ENCODE measurements around the gene ANKDD1B. TPM values are rescaled to one million over a fixed set of nuclear protein-coding genes. Genes with fewer than 3 reads are reported as not detected.

Gene ANKDD1B
- polyA plus RNA-seq, 1 donor, result 1.0 TPM

DNA sequence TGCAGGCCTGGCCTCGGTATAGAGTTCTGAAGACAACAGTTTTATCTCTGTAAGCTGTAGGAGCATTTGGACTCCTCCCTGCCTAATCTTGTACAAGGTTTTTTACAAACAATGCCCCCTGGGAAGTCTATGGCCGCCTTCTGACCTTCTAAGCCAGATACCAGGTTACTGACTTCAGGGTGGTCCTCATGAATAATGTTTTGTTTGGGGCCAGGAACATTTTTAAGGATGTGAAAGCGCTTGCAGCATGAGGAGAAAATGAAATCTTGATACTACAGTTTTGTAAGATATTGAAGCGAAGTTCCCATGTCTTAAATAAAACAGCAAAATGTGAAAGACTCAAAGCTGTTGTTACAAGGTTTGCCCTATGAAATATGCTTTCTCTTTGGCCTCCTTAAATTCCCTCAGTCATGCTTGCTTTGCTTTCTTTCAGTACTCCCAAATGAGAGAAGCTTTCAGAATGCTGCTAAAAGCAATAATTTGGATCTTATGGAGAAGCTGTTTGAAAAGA lies 5.2 kb downstream of the ANKDD1B start:
- no peak for DNase-seq (ENCODE audit: low read depth)

DNA sequence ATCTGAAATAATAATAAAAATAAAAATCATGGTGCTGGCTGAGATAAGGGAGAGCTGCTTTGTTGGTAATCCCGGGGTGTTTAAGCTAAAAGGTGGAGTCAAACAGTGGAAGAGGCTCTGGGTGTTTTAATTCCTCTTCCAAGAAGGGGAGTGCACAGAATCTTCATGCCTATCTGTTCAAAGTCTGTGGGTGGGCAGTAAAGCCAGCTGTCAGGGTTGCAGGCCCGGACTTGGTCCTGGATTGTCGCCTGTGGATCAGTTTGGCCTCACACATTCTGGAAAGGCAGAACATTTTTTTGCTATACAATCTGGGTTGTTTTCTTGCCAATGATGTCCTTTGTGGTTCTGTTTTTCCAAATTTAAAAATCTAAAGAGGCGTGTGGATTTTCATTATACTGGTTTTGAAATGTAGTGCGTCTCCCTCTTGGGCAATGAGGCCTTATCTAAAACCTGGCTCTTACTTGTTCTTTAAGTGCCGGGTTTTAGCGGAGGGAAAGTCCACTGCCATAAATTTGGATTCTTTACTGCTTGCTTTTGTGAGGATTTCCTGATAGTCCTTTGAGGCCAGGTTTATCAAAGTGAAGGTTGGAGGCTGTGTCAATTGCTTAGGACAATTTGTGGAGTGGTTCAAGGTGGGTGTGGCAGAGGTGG lies 5.8 kb downstream of the ANKDD1B start:
- DNase-seq (ENCODE audit: low read depth), result no peak

DNA sequence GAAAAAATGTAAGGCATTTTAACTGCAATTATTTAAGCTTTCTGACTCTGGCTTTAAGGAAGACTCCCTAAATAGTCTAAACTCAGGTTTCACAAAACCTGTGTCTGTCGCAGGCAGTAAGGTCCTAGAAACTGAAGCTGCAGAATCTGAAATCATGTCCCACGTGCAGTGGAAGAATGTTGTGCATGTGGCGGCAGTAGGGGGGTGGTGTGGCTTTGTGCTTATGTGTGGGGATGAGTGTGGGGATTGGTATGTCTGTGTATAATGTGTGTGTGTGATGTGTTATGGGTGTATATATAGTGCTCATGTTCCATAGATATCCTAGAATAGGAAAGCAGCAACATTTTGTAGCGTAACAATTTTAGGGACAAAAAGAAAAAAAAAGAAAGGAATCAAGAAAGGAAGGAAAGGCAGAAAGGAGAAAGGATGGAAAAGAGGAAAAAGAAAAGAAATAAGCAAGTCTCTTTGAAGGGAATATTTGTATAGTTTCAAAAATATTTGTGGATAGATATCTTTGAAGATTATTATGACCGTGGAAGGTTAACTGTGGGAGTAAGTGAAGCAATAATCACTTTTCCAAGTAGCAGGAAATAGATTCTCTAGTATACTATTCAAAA lies 6.6 kb downstream of the ANKDD1B start:
- no peak for DNase-seq (ENCODE audit: low read depth)

DNA sequence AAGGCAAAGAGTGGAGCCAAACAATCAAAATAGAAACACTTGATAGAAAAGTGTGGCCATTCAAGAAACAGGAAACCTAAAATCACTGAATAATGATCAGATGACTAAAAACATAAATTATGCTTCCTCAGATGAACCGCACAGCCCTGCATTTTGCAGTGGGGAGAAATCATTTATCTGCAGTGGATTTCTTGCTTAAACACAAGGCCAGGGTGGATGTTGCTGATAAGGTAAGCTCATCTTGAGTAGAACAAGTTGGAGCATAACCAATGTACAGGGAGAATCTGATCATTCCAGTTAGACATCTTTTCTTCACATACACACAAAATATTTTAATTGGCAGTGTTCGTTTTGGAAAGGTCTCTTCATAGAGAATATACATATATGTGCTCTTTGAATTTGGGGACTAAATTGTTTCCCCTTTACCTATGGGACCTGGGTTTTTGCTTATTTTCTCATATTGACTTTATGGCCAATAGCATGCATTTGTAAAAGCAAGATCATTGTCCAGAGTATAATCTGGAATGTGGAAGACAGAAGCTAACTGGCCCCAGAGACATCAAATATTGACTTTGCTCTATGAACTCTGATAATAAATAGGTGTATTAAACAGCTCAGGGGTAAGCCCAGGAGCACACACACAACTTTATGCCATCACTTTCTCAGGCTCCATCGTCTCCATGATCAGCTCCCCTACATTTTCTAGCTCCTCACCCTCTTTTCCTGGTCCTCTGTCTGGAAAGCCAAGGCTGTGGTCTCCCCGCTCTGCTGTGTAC lies 9.1 kb downstream of the ANKDD1B start:
- DNase-seq (ENCODE audit: low read depth), result no peak

DNA sequence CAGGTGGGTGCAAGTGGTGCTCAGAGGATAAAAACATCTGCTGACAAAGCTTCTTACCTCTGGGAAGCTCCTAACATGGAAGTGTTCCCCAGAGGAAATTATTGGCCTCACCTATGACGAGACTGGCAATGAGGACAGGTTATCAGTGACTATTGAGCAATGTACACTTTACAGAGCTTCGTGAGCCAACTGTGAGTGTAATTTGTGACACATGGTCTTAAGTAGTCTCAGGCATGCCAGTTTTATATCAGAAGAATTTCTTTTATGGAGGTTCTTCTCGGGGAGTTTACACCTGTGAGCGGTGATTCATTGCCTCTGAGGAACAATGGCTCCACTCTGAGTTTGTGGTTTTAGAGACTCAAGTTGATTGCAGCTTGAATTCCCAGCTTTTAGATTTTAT lies 11.3 kb downstream of the ANKDD1B start:
- no peak for DNase-seq (ENCODE audit: low read depth)

DNA sequence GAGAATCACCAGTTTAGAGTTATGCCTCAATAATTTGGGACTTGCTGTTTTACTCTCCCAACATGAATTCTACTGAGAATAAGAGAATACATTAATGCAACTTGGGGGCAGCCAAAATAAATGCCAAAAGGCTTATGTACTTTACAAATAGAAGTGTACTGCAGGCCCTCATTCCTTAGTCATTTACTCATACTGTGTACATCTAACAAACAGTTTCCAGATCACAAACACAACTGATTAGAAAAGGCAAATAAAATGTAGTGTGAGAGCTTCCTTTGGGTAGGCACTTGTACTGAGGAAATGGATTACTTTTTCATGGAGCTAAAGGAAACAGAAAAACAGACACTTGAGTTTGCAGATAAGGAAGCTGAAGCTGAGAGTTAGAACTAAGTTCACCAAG lies 12.6 kb downstream of the ANKDD1B start:
- no peak for DNase-seq (ENCODE audit: low read depth)

DNA sequence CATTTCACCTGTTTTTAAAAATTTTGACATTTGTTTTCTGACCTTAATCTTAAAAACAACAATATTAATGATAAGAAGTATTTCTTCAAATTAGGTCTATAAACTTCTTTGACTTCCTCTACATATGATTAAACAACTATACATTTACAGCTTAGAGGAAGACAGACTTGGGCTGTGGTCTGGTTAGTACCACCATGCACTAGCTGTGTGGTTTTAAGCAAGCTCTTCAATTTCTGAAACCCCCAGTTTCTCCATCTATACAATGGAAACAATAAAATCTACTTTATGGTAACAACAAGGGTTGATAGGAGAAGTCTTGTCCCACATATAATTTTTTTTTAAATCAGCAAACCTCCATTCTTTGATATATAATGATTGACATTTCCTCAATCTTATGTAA lies 15.7 kb downstream of the ANKDD1B start:
- DNase-seq (ENCODE audit: low read depth), result no peak

DNA sequence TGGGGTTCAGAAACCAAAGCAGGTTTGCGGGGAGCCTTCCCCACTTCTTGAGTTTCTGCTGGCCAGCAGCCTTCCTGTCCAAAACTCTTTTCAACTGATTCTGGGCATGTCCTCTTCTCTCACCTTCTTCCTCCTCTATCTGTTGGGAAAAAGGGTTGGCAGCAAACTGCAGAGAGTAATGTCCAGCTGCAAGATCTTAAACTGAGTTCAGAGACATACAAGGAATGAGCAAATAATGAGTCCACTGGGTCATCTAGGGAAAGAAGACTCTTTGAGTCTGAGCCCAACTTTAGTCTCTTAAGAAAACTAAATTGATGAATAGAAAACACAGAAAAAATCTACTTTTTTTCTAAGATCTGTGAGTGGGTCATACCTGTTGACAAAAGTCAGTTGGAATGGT lies 16.5 kb downstream of the ANKDD1B start:
- DNase-seq (ENCODE audit: low read depth), result no peak

DNA sequence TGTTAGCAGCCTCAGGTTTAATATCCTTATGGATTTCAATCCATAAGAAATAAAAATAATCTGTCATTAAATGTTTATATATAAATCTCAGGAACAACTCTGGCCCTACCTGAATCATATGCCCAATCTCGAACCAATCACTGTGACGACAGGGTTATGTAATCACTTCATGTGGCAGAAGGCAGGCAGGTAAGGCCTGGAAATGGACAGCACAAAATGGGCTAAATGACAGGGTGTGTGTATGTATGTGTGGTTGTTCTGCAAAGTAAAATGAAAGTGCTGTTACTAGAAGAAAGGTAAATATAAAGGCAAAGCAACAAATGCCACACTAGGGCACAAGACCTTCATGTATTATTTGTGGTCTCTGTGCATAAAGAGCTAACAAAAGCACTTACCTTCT lies 19.6 kb downstream of the ANKDD1B start:
- DNase-seq (ENCODE audit: low read depth), result no peak

DNA sequence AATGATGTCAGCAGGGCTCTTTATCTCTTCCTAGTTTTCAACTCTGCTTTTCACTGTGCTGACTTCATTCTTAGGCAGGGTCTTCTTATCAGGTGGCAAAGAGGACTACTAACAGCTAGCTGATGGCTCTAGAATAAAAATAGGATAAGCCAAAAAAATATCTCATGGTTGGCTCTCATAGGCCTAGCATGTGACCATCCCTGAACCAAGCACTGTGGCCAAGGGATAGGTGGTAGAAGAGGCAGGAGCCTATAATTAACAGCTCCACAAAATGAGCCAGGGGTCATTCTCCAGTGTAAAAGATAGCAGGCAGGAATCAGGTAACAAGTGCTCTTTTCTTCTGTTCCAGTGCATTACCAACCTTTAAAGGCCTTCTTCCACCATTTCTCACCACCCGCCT lies 21.1 kb downstream of the ANKDD1B start:
- no peak for DNase-seq (ENCODE audit: low read depth)

DNA sequence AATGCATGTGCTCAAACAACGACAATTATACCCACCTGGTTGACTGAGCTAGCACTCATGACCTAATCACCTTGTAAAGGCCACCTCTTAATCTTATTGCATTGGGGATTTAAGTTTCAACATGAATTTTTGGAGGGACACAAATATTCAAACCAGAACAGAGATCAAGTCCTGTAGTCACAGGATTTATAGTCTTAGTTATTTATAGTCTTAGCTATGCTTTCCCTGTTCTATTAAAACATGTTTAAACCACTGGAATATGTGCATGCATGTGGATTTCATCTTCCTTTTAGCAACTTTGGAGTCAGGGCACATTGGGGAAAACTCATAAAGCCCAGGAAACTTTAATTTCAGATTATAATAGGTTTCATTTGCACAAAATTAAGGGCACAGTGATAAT lies 26.7 kb downstream of the ANKDD1B start:
- no peak for DNase-seq (ENCODE audit: low read depth)

DNA sequence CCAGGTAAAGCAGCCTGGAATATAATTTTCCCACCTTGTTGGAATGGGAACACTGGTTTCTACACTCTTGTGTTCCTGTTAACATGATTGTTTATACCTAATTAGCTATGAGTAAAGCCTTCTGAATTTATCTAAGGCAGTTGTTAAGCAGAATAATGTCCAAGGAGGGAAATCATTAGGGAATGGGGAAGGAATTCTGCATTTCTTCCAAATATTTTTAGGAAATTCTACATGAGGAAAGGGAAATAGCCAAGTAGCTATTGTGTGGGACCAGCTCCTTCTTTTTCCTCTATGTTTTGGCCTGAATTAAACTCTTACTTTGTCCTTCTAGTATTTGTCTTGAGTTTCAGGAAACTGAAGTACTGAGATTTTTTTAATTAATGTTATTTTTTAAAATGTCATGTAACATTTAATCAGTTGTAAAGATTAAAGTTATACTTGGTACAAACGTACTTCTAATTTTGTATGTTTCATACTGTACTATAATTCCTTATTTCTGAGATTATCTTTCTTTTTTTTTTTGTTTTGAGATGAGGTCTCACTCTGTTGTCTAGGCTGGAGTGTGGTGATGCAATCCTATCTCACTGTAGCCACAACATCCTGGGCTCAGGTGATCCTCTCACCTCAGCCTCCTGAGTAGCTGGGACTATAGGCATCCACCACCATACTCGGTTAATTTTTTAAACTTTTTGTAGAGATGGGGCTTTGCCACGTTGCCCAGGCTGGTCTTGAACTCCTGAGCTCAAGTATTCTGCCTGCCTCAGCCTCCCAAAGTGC lies 28.5 kb downstream of the ANKDD1B start:
- no peak for DNase-seq (ENCODE audit: low read depth)

DNA sequence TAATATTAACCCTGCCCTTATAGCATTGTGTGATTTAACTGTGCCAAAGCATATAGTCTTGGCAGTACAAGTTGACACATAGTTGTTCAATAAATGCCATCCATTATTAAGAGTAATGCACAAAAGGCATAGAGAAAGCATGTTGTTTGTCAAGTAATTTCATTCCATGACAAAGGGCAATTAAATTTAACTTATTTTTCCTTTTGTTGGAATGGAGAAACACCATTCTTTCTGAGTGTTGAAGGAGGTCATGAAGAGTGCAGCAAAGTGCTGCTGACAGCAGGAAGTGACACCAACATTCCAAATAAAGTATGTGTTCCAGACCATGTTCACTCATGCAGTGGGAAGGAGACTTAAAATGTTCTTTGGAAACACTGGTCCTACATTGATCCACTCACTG lies 29.1 kb downstream of the ANKDD1B start:
- DNase-seq (ENCODE audit: low read depth), result no peak

DNA sequence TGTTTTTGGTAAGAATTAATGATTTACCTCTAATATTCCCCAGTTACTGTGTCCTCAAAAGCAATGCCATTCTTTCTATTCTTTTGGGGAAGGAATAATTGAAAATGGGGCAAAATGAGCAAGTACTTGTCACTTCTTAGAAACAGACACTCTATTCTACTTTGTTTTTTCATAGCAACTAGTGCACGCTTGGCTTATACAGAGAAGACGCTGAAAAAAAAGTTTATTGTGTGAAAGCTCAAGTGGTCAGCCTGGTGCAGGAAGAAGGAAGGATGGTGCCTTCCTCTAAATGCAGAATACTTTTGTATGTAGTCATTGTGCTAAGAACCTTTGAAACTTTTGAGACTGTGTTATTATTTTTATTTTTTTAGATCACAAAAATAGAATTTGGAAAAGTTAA lies 29.6 kb downstream of the ANKDD1B start:
- no peak for DNase-seq (ENCODE audit: low read depth)

DNA sequence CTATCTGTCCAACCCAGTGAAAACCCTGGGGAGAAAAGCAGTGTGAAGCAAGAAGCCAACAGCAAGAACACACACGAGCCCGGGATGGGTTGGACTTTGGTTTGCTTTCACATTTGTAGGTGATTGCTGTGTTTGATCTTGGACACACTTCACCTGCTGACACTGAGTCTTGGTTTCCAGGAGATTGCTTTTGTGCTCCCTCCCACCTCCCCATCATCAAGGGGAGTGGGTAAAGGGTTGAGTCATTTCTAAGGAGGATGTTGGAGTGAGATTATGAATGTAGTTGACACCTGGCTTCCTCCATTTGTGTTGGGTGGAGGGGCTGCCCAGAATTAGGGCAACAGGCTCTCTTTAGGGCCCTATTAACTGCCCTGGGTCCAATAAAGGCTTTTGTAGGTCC lies 37.5 kb downstream of the ANKDD1B start:
- DNase-seq (ENCODE audit: low read depth), result no peak

DNA sequence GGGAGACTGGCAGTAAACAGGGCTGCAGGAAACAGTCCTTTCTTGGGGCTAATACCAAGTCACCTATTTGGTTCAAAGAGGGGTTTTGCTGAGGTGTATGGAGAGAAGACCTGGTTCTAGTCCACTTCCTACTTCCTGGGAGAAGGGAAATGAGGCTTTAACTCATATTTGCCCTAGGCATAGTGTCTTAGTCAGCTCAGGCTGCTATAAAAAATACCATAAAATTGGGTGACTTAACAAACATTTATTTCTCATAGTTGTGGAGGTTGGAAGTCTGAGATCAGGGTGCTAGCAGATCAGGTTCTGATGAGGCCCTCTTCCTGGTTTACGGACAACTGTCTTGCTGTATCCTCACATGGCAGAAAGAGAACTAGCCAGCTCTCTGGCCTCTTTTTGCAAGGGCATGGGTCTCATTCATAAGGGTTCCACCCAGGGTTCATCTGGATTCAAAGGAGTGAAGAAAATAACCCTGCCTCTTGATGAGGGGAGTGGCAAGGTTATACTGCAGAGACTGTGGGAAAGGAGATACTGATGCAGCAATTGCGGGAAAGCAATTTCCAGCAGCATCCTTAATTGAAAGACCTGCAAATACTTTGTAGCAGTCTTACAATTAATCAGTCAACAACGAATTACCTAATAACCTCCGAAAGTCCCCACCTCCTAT lies 40.5 kb downstream of the ANKDD1B start:
- no peak for DNase-seq (ENCODE audit: low read depth)

DNA sequence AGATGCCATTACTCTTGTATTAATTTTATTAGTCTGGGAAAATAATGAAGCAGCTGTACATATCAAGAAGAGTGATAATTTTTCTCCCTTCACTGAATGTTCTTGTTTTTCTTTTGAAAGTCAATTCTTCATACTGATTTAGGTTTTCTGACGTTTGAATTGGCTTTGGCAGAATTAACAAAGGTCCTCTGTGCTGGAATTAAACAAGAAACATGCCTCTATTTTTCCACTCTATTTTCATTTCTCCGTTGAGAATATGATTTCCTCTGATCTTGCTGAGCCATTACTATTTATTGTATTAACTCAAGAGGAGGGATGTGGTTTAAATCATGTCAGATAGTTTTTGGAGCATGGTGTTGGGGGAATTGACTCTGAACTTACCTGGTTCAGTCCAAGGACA lies 42.3 kb downstream of the ANKDD1B start:
- DNase-seq (ENCODE audit: low read depth), result no peak

DNA sequence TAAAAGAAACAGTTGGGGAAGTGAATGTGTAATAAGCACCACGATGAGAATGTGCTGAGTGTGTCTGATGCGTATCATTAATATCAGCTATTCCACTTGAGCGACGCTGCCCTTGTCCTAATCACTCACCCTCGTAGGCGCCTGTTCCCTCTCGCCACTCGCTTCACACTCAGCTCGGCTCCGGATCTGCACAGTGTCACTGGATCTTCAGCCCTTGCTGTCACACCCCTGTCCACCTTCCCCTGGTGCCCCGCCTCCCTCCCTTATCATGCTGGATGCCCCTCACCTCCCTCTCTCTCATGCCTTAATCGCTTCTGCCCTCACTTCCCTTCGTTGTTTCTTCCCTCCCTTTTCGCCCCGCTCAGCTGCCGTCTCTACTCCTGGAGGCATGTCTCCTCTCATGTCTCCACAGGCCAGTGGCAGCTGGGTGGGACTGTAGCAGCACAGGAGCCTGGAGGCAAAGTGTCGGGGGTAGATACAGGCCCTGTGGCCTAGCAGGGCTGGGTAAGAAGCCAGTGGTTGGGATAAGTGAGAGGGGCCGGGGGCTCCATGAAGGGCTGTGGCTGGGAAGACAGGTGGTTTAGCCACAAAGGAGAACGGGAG lies 43.5 kb downstream of the ANKDD1B start:
- DNase-seq (ENCODE audit: low read depth), result no peak

DNA sequence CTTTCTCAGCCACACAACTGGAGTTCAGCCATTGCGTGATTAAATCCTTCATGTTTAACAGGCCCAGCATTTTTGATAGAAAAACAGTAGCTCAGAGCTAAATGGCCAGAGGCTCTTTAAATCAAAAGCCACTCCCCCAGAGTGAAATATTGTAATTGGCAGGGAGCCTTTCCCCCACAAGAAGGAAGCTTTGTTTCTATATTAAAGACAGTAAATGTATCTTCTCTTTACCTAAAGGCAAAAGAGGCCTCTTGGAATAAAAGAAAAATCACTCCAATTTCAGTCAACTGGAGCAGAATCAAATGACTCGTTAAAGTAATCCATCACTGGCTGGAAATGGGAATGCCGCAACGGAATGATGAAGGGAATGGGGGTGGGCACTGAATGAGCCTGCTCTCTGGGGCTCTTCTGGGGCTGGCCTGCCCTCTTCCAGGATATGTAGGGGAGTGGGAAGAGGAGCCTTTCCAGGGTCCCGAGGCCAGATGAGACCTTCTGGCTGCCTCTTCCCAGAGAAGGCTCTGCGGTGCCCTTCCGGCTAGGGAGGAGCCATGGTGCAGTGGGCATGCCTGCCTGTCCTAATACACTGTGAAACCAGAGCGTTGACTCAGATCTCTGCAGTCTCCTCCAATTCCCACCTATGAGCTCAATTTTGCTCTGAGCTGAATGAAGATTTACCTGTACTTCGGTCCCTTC lies 45.2 kb downstream of the ANKDD1B start:
- DNase-seq (ENCODE audit: low read depth), result no peak

DNA sequence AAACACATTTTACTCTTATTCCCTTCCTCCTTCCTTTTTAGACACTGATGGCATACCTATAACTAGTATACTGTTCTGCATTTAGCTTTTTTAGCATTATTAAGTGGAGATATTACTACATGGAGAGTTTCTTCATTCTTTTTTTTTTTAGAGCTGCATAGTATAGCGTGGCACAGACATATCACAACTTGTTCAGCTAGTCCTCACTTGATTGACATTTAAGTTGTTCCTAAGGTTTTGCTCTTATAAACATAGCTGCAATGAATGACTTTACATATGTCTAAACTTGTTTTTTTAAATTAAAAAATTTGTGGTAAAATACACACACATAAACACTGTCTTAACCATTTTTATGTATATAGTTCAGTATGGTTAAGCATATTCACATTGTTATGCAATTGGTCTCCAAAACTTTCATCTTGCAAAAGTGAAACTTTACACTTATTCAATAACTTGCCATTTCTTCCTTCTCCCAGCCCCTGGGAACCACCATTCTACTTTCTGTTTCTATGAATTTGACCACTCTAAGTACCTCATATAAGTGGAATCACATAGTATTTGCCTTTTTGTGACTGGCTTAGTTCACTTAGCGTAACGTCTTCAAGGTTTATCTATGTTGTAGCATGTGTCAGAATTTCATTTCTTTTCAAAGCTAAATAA lies 48.7 kb downstream of the ANKDD1B start:
- no peak for DNase-seq (ENCODE audit: low read depth)
